Measurements from ENCODE around the gene LEMD3. TPM values are rescaled to one million over a fixed set of nuclear protein-coding genes. Genes with fewer than 3 reads are reported as not detected.
A peak's percentile ranks its signal among the peaks of the same experiment; 100 is the strongest.

The LEMD3 gene
- total RNA-seq, 1 donor from 2014 or later = 27.2 TPM

DNA sequence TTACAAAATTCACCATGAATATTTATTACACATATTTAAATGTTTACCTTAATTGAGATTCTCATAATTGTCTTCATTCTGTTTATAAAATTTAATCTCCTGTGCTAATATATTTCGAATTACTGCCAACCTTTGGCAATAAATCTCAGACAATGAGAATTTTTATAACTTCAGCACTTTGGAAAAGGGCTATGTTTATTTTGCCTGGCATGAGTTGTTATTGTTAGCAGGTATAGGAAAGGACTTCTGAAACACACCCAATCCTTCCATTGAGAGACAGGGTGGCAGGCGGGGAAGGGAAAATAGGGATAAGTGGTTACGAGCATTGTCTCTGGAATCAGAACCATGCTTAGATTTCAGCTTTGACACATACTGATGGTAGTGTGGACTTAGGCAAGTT, 97.0 kb downstream of the LEMD3 start:
- Mint-ChIP-seq H3K27ac (ENCODE audit: unreplicated experiment) (no peak overlapping the region), H3K9me3 (ENCODE audit: unreplicated experiment) (no peaks in the 10 kb centered on the region), H3K4me3 (ENCODE audit: unreplicated experiment) (no peak overlapping the region), H3K4me1 (ENCODE audit: unreplicated experiment) (peaks cover 26% of the 10 kb centered on the region), H3K27me3 (ENCODE audit: unreplicated experiment) (no peaks in the 10 kb centered on the region), H3K36me3 (ENCODE audit: unreplicated experiment) (no peaks in the 10 kb centered on the region)
- no peak for DNase-seq (ENCODE audit: extremely low spot score, unreplicated experiment)
- TF ChIP-seq, protein P1, sequence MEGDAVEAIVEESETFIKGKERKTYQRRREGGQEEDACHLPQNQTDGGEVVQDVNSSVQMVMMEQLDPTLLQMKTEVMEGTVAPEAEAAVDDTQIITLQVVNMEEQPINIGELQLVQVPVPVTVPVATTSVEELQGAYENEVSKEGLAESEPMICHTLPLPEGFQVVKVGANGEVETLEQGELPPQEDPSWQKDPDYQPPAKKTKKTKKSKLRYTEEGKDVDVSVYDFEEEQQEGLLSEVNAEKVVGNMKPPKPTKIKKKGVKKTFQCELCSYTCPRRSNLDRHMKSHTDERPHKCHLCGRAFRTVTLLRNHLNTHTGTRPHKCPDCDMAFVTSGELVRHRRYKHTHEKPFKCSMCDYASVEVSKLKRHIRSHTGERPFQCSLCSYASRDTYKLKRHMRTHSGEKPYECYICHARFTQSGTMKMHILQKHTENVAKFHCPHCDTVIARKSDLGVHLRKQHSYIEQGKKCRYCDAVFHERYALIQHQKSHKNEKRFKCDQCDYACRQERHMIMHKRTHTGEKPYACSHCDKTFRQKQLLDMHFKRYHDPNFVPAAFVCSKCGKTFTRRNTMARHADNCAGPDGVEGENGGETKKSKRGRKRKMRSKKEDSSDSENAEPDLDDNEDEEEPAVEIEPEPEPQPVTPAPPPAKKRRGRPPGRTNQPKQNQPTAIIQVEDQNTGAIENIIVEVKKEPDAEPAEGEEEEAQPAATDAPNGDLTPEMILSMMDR (IDR thresholded peaks at IDR 0.05) = no peak

DNA sequence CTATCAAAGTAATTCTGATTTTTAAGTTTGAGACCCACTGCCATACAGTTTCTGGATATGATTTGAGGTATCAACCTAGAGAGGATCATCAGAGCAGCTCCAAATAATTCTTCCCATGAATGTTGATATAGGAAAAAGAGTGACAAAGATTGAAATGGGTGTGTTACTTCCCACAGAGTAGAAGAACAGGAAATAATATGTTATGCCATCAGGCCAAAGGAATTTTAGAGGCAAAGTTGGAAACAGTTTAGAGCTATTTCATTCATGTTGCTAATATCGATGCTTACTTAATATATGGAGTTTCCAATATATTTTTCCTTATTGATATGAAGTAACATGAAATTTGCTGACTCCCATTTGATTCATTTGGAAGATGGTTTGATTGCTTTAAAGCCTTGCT, 100.2 kb downstream of the LEMD3 start:
- H3K27ac Mint-ChIP-seq (ENCODE audit: unreplicated experiment) = peak overlapping the region; percentile 77
- DNase-seq (ENCODE audit: extremely low spot score, unreplicated experiment) = no peak
- no peaks in the 10 kb centered on the region for H3K9me3 Mint-ChIP-seq (ENCODE audit: unreplicated experiment)
- no peaks in the 10 kb centered on the region for H3K27me3 Mint-ChIP-seq (ENCODE audit: unreplicated experiment)
- H3K4me3 Mint-ChIP-seq (ENCODE audit: unreplicated experiment) = no peak overlapping the region
- H3K36me3 Mint-ChIP-seq (ENCODE audit: unreplicated experiment) = no peaks in the 10 kb centered on the region
- peaks cover 26% of the 10 kb centered on the region for H3K4me1 Mint-ChIP-seq (ENCODE audit: unreplicated experiment)
- TF ChIP-seq, protein P1 (IDR thresholded peaks at IDR 0.05) = no peak

DNA sequence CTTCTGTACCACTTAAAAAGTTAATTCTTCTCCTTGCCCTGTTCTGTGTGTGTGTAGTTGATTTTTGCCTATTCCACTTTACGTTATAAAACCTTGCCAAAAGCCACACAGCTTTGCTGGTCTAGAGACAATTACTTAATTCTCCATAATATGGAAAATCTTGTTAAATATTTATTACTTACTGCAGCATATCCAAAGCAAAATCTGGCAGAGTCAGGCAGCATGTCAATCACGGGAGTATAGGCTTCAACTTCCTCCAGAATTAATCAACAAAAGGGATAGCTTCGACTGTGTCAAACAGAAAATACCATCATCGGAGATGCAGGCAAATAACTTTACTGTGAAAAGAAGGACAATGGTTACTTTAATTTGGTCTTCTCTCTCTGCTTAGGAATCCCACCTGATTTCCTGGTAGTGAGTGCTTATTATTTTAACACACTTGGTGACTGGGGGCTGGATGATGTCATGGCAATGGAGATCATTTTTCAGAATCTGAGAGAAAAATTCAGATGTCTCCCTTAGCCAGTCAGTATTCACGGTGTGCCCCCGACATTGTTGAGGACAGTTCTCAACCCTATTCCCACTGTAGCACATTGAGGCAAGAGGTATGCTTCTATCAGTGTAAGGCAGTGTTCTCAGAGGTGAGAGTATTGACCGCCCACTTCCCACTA, 105.4 kb downstream of the LEMD3 start:
- Mint-ChIP-seq H3K27ac (ENCODE audit: unreplicated experiment) (no peak overlapping the region), H3K9me3 (ENCODE audit: unreplicated experiment) (no peaks in the 10 kb centered on the region), H3K27me3 (ENCODE audit: unreplicated experiment) (no peaks in the 10 kb centered on the region), H3K4me3 (ENCODE audit: unreplicated experiment) (no peak overlapping the region), H3K4me1 (ENCODE audit: unreplicated experiment) (peaks cover 22% of the 10 kb centered on the region), H3K36me3 (ENCODE audit: unreplicated experiment) (no peaks in the 10 kb centered on the region)
- TF ChIP-seq, protein P1 (IDR thresholded peaks at IDR 0.05) = no peak
- DNase-seq (ENCODE audit: extremely low spot score, unreplicated experiment) = no peak

DNA sequence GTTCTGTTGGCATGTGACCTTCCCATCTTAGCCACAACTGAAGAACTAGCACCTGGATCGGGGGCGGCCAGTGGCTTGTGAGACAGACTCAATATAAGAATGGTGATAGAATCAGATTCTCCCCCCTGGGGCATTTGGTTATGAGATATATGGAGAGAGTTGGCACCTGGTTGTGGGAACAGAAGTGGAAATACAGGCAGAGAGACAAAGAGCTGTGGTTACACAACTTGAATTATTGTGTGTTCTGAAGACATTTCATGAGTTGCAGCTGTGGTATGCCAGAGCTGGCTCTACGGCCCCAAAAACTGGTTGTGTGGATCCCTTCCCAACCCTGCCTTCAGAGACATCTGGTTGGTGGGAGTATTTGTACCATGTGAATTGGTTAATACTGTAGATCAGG, 106.2 kb downstream of the LEMD3 start:
- TF ChIP-seq, protein P1 (IDR thresholded peaks at IDR 0.05) = no peak
- DNase-seq (ENCODE audit: extremely low spot score, unreplicated experiment) = no peak
- Mint-ChIP-seq H3K9me3 (ENCODE audit: unreplicated experiment) (no peaks in the 10 kb centered on the region), H3K27me3 (ENCODE audit: unreplicated experiment) (no peaks in the 10 kb centered on the region), H3K36me3 (ENCODE audit: unreplicated experiment) (no peaks in the 10 kb centered on the region), H3K4me1 (ENCODE audit: unreplicated experiment) (peaks cover 22% of the 10 kb centered on the region), H3K27ac (ENCODE audit: unreplicated experiment) (no peak overlapping the region), H3K4me3 (ENCODE audit: unreplicated experiment) (no peak overlapping the region)

DNA sequence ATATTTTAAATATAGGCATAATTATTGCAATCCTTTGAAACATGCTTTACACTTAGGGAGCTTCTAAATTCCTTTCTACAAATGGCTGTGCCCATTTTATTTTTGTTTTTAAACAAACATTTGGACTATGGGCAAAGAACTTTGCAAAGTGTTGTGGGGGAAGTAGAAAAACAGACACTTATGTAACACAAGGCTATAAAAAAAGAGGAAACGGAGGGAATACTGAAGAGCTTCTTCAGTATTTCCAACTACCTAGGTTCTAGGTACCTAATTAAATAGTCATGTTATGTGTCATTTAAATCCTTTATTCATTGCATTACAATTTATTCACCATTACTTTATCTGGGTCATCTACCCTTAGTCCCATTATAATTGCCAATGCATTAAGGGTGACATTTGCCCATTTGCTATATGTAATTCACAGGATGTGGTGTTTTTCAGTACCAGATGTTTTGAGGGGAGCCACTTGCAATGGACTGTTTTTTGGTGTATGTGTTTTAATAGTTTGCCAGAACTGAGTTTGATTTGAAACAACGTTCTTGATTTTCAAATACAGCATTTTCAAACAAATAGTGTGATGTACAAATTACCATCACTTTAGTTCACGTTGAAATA, 107.6 kb downstream of the LEMD3 start:
- no peak for DNase-seq (ENCODE audit: extremely low spot score, unreplicated experiment)
- H3K4me1 Mint-ChIP-seq (ENCODE audit: unreplicated experiment) = peaks cover 30% of the 10 kb centered on the region
- TF ChIP-seq, protein P1 (IDR thresholded peaks at IDR 0.05) = no peak
- no peaks in the 10 kb centered on the region for H3K27me3 Mint-ChIP-seq (ENCODE audit: unreplicated experiment)
- no peaks in the 10 kb centered on the region for H3K9me3 Mint-ChIP-seq (ENCODE audit: unreplicated experiment)
- H3K4me3 Mint-ChIP-seq (ENCODE audit: unreplicated experiment) = no peak overlapping the region
- H3K36me3 Mint-ChIP-seq (ENCODE audit: unreplicated experiment) = no peaks in the 10 kb centered on the region
- H3K27ac Mint-ChIP-seq (ENCODE audit: unreplicated experiment) = no peak overlapping the region
